Thoracic aorta (tissue), 2 donors: ENCODE data around the gene IVD. TPM values are rescaled to one million over a fixed set of nuclear protein-coding genes. Genes with fewer than 3 reads are reported as not detected.
A peak's percentile ranks its signal among the peaks of the same experiment; 100 is the strongest.

ENCODE experiments used
- ATAC-seq: fragments of 150-250 bp; one replicate; pipeline ENCODE4 v1.8.0; 2017; ENCODE audit warnings: low read depth; ENCODE audit not compliant: insufficient number of reproducible peaks, low FRiP score
- DNase-seq: peaks from one replicate; pipeline ENCODE4 v3.0.0-alpha.2; 2020; ENCODE audit warnings: low spot score
- H3K27ac ChIP-seq, 2 donors: fragments of 200-600 bp; sonication (generic); 1 replicate in 1 of 2; 2 replicates in 1 of 2; pipeline ENCODE4 v1.5.1; 2016; ENCODE audit warnings: mild to moderate bottlenecking in 2 of 2, moderate library complexity in 2 of 2
- H3K27me3 ChIP-seq: fragments of 200-600 bp; sonication (generic); replicated peaks from 2 replicates; pipeline ENCODE4 v1.6.0; 2016; ENCODE audit warnings: mild to moderate bottlenecking; ENCODE audit not compliant: insufficient read depth
- H3K36me3 ChIP-seq: fragments of 200-600 bp; sonication (generic); one replicate; pipeline ENCODE4 v1.5.1; 2016
- H3K4me1 ChIP-seq, 2 donors: fragments of 200-600 bp; sonication (generic); 1 replicate in 1 of 2; 2 replicates in 1 of 2; pipeline versions ENCODE4 v1.5.1 to v1.6.0; 2016; ENCODE audit warnings: low read depth in 2 of 2, mild to moderate bottlenecking in 1 of 2; ENCODE audit not compliant: control insufficient read depth in 1 of 2
- H3K4me3 ChIP-seq: fragments of 200-600 bp; sonication (generic); 2 replicates; pipeline ENCODE4 v1.5.1; 2016; ENCODE audit warnings: mild to moderate bottlenecking
- H3K9me3 ChIP-seq: fragments of 200-600 bp; sonication (generic); 2 replicates; pipeline ENCODE4 v1.5.1; 2016
- CTCF ChIP-seq: fragments of 200-600 bp; sonication (generic); IDR thresholded peaks from one replicate; pipeline ENCODE4 v1.5.1; 2019; ENCODE audit warnings: antibody characterized with exemption
- total RNA-seq, 2 donors: library from RNA; depleted of rRNA; stranded (reverse); fragments of >200 nt; gene quantifications; one replicate each; pipeline versions ENCODE4 v1.1.0 to v1.2.3, GENCODE V29; 2016

The IVD gene
- total RNA-seq, 2 donors from 2014 or later = 43.6 to 61.8 TPM

- peak overlapping the region; percentile 63 for H3K4me3 ChIP-seq
- peak; percentile 83 for TF ChIP-seq CTCF
- peak; percentile 37 for DNase-seq
- no peaks in the 10 kb centered on the region for H3K36me3 ChIP-seq
- H3K27me3 ChIP-seq = no peaks in the 10 kb centered on the region
- H3K27ac ChIP-seq = no peak overlapping the region
- ATAC-seq = peak; percentile 60
- peaks cover 5 to 28% of the 10 kb centered on the region in 2 donors for H3K4me1 ChIP-seq
- H3K9me3 ChIP-seq = no peaks in the 10 kb centered on the region
Measured at GRCh38 chr15:40367686-40368611, 37.6 kb upstream of the IVD start.

GRCh38 chr15:40368719-40369473 is 36.7 kb upstream of the IVD start:
- Histone ChIP-seq H3K9me3 (no peaks in the 10 kb centered on the region), H3K4me3 (no peak overlapping the region), H3K27ac (no peak overlapping the region), H3K36me3 (no peaks in the 10 kb centered on the region), H3K4me1 (peaks cover 5 to 28% of the 10 kb centered on the region in 2 donors), H3K27me3 (no peaks in the 10 kb centered on the region)
- no peak for ATAC-seq
- no peak for DNase-seq
- no peak for TF ChIP-seq CTCF

GRCh38 chr15:40369474-40369869 is 36.1 kb upstream of the IVD start:
- H3K36me3 ChIP-seq = no peaks in the 10 kb centered on the region

GRCh38 chr15:40369971-40370370 is 35.6 kb upstream of the IVD start:
- Histone ChIP-seq H3K4me3 (no peak overlapping the region), H3K4me1 (peaks cover 5 to 28% of the 10 kb centered on the region in 2 donors), H3K36me3 (no peaks in the 10 kb centered on the region), H3K27me3 (no peaks in the 10 kb centered on the region), H3K27ac (no peak overlapping the region), H3K9me3 (no peaks in the 10 kb centered on the region)
- DNase-seq (no peak), ATAC-seq (no peak)
- no peak for TF ChIP-seq CTCF

More at GRCh38 chr15:40369474-40369869, 36.1 kb upstream of the IVD start:
- Histone ChIP-seq H3K9me3 (no peaks in the 10 kb centered on the region), H3K27ac (no peak overlapping the region), H3K4me3 (no peak overlapping the region), H3K4me1 (peaks cover 5 to 28% of the 10 kb centered on the region in 2 donors), H3K27me3 (no peaks in the 10 kb centered on the region)
- DNase-seq (no peak), ATAC-seq (no peak)
- no peak for TF ChIP-seq CTCF

GRCh38 chr15:40372981-40373380 is 32.6 kb upstream of the IVD start:
- Histone ChIP-seq H3K9me3 (no peaks in the 10 kb centered on the region), H3K27ac (no peak overlapping the region), H3K4me1 (peaks cover 0 to 4% of the 10 kb centered on the region in 2 donors), H3K4me3 (no peak overlapping the region), H3K36me3 (no peaks in the 10 kb centered on the region), H3K27me3 (no peaks in the 10 kb centered on the region)
- ATAC-seq (no peak), DNase-seq (no peak)
- no peak for TF ChIP-seq CTCF
